Heart right ventricle (tissue), 16 donors: ENCODE measurements around the gene PLK3. TPM values are rescaled to one million over a fixed set of nuclear protein-coding genes. Genes with fewer than 3 reads are reported as not detected.
A peak's percentile ranks its signal among the peaks of the same experiment; 100 is the strongest.

Experiments
- ATAC-seq, 8 donors: fragments of 200-7000 bp; cut with Tn5 transposase; one replicate each; pipeline ENCODE4 v1.9.1; 2020; ENCODE audit warnings: mild to moderate bottlenecking in 8 of 8, moderate library complexity in 8 of 8, moderate number of reproducible peaks in 1 of 8
- DNase-seq, 2 donors: peaks; one replicate each; pipeline ENCODE4 v3.0.0-alpha.2; 2020
- H3K27ac ChIP-seq, 10 donors: fragments of 200-600 bp; sonication (generic) in 2 of 10; one replicate each; pipeline versions ENCODE4 v1.5.0 to v1.8.0; 2020 to 2022; ENCODE audit warnings: mild to moderate bottlenecking in 3 of 10
- H3K27me3 ChIP-seq, 7 donors: fragments of 200-600 bp; one replicate each; pipeline ENCODE4 v1.8.0; 2021 to 2022; ENCODE audit warnings: mild to moderate bottlenecking in 2 of 7
- H3K36me3 ChIP-seq, 9 donors: fragments of 200-600 bp; sonication (generic) in 1 of 9; one replicate each; pipeline versions ENCODE4 v1.5.0 to v1.8.0; 2020 to 2022; ENCODE audit warnings: mild to moderate bottlenecking in 2 of 9
- H3K4me1 ChIP-seq, 9 donors: fragments of 200-600 bp; sonication (generic) in 1 of 9; one replicate each; pipeline versions ENCODE4 v1.5.0 to v1.8.0; 2020 to 2022; ENCODE audit warnings: mild to moderate bottlenecking in 4 of 9
- H3K4me3 ChIP-seq, 10 donors: fragments of 200-600 bp; sonication (generic) in 2 of 10; one replicate each; pipeline versions ENCODE4 v1.5.0 to v1.8.0; 2020 to 2022; ENCODE audit warnings: mild to moderate bottlenecking in 7 of 10, moderate library complexity in 2 of 10
- H3K9me3 ChIP-seq, 11 donors: fragments of 200-600 bp in 10 of 11; sonication (generic) in 2 of 11; one replicate each; pipeline versions ENCODE4 v1.5.0 to v1.8.0; 2013 to 2022; ENCODE audit warnings: mild to moderate bottlenecking in 2 of 11, control low read depth in 1 of 11, moderate library complexity in 1 of 11
- CTCF ChIP-seq, 9 donors: fragments of 200-600 bp; sonication (generic) in 2 of 9; IDR thresholded peaks; one replicate each; pipeline versions ENCODE4 v1.5.0 to v1.8.0; 2021 to 2022; ENCODE audit warnings: antibody characterized with exemption in 9 of 9, mild to moderate bottlenecking in 5 of 9, moderate library complexity in 1 of 9
- WGBS, 2 donors: extraction: QIAGEN DNeasy Blood & Tissue Kit; methylation state at CpG; one replicate each; pipeline ENCODE4 v1.1.7; 2013; ENCODE audit warnings: inconsistent platforms in 1 of 2; 5-methylcytosine and 5-hydroxymethylcytosine counted together
- intact Hi-C, 10 donors: fragments of 100-400 bp; cut with DNase I; formaldehyde crosslinking; loops; one replicate each; pipeline versions ENCODE4 v1.11.1 to v1.14.2; 2022
- polyA plus RNA-seq, 2 donors: library from polyadenylated mRNA; stranded (reverse); fragments of 200-250 nt; gene quantifications; one replicate each; pipeline ENCODE4 v1.2.3, GENCODE V29; 2013
- total RNA-seq, 10 donors: library from RNA; stranded (reverse); fragmentation: NEBNext Ultra II Directional in 3 of 10; extraction: Animal tissue kit (Norgen Biotek cat#: 25700) in 3 of 10; gene quantifications; one replicate each; pipeline versions ENCODE4 v1.2.1 to v1.2.4, GENCODE V29; 2021 to 2023
- donor health status: Arrhythmogenic right ventricular cardiomyopathy.
- donor health status: ischemic (EF 13 %, LVEDD 7.1; RV severe dilation, severe dysfunction).
- donor health status: healthy with polysubstance abuse.
- donor health status: DM: no; HTN: yes; CAD: no.
- donor health status: DM: no; HTN: no; CAD: no.
- donor health status: ischemic (EF 25% LVEDD 6.9; RV normal size, moderate dysfunction).
- donor health status: ischemic (EF 25% LVEDD 5.7; RV mildly dilated, moderate dysfunction).
- donor health status: healthy.
- donor health status: DM: yes; HTN: yes; CAD: no.
- donor health status: Ischemic cardiomyopathy.
- donor health status: ischemic (EF 35%, LVEDD 5.7; RV mildly dilated, moderate dysfunction).
- donor health status: nonischemic (EF 11% LVEDD 7.7; RV severe dilation, severe dysfunction).
- donor health status: DM: yes; HTN: yes; CAD: no.
- donor health status: PGD.
- donor health status: ischemic (EF 29% LVEDD 5.4; RV normal size, mild dysfunction).
- donor health status: nonischemic (EF 23%, LVEDD 6.1; RV moderate dilation, normal function).

PLK3 gene
- total and polyA plus RNA-seq, 12 donors, result 2.9 to 12.7 (median 7.0) TPM

DNA sequence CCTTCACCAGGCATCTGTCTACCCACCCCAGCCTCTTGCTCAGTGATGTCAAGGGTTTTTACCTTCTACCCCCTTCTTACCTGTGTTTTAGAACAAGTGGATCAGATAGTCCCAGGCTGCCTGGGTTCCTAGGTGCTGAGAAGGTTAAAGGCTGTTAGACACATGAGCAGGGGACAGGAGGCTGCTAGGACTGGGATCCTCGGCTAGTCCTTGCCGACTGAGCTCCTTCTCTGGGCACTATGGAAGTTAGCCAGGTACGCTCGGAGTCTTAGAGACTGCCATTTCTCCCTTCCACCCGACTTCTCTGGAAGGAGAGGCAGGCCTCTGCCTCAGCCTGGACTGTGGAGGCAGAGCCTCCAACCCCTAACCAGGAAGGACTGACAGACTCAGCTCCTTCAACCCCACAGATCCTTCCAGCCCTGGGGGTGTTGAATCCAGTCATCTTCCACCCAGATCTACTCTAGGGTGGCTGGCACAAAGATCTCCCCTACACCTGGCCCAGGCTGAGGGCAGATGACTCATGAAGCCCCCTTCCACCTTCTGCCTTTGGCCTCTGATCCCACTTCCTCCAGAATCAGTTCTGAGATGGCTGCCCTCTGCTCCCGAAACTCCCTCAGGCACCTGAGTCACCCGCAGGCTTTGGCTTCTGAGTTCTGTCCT lies 6.7 kb downstream of the PLK3 start, which contains the start of gene DYNLT4:
Gene DYNLT4, minus strand, starts transcription at position 648 of the 660 bp plus-strand sequence. CDS start 683 bp downstream, outside the sequence.
- no peak for TF ChIP-seq CTCF (IDR thresholded peaks at IDR 0.05)
- Histone ChIP-seq H3K36me3 (peaks cover 0 to 48% (median 23%) of the 10 kb centered on the region in 9 donors), H3K4me1 (peaks cover 61 to 99% (median 92%) of the 10 kb centered on the region in 9 donors), H3K27me3 (no peaks in the 10 kb centered on the region), H3K9me3 (no peaks in the 10 kb centered on the region), H3K4me3 (peak within 1 kb of the TSS in 9 of 10 donors; percentile 4 to 56 (median 47)), H3K27ac (peak within 1 kb of the TSS; percentile 92 to 100 (median 99))
- WGBS, 2 donors, result 41 to 47% methylated on average over 7 of the region's 7 CpGs
- ATAC-seq (no peak), DNase-seq (no peak)
- intact Hi-C loops, result no loop called here

- Histone ChIP-seq H3K27ac (peak overlapping the region; percentile 92 to 100 (median 99)), H3K27me3 (no peaks in the 10 kb centered on the region), H3K9me3 (no peaks in the 10 kb centered on the region), H3K4me3 (peak overlapping the region in 8 of 10 donors; percentile 2 to 56 (median 48)), H3K4me1 (peaks cover 56 to 98% (median 92%) of the 10 kb centered on the region in 9 donors), H3K36me3 (peaks cover 0 to 44% (median 23%) of the 10 kb centered on the region in 9 donors)
- WGBS, 2 donors, result 8 to 14% methylated on average over 16 of the region's 16 CpGs
- no peak for TF ChIP-seq CTCF (IDR thresholded peaks at IDR 0.05)
- intact Hi-C loops, result no loop called here
- ATAC-seq (peak; percentile 81 to 90 (median 87)), DNase-seq (peak; percentile 95 to 99)
Observed at GRCh38 chr1:44807364-44808062, 7.3 kb downstream of the PLK3 start.

DNA sequence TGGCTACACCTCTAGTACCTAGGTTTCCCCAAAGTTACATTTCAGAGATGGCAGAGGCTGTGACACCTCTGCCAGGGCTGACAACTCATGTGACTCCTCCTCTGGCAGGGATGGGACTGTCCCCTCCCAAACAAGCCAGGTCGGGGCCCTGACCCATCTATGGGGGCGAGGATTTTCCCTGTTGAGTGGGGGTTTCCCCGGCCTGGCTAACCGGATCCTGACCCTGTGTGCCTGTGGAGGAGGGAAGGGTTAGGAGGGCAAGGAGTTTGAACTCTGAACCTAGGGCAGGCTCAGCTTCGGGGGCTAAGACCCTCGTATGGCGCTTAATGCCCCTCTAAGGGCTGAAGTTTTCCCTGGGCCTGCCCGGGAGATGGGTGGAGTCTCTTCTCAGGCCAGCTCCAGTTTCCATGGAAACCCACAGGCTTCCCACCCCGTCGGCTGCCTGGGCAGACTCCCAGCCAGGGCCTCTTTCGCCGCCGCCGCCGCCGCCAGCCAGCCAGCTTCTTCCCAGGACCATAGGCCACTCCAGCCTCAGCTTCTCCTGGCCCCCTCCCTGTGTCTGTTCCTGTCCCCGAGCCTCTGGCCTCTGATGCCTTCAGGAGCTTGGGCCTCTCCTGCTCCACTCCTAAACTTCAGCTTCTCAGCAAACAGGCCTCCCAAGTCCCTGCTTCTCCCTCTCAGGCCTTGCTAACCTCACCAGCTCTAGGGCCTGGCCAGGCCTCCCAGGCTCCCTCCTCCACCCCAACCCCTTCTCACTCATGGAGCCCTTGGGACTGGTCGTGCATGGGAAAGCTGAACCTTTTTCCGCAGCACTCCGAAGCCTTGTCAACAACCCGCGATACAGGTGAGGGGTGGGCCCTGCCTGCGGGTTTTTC lies 8.1 kb downstream of the PLK3 start, which contains the start of gene BTBD19:
Gene BTBD19, plus strand, starts transcription at position 461 of the 875 bp plus-strand sequence. Its CDS starts 298 bp downstream, at position 759.
- H3K27me3 ChIP-seq, result no peaks in the 10 kb centered on the region
- WGBS, 2 donors, result 31 to 48% methylated on average over 23 of the region's 23 CpGs
- H3K9me3 ChIP-seq, result no peaks in the 10 kb centered on the region
- H3K4me1 ChIP-seq, result peaks cover 50 to 95% (median 90%) of the 10 kb centered on the region in 9 donors
- no peak for TF ChIP-seq CTCF (IDR thresholded peaks at IDR 0.05)
- H3K36me3 ChIP-seq, result peaks cover 0 to 40% (median 22%) of the 10 kb centered on the region in 9 donors
- peak; percentile 45 to 81 (median 66) for ATAC-seq
- DNase-seq, result peak; percentile 86 to 89
- peak within 1 kb of the TSS; percentile 92 to 100 (median 99) for H3K27ac ChIP-seq
- H3K4me3 ChIP-seq, result peak within 1 kb of the TSS in 9 of 10 donors; percentile 12 to 56 (median 47)
- intact Hi-C loops, result no loop called here
